MM.1S (cell line): ENCODE measurements around the gene FNDC10.
A peak's percentile ranks its signal among the peaks of the same experiment; 100 is the strongest.

Experiments used
- DNase-seq: peaks from one replicate; pipeline ENCODE4 v3.0.0-alpha.2; 2015
- H2AFZ ChIP-seq: fragments of 300-600 bp; sonication (generic); 2 replicates; pipeline ENCODE4 v1.6.0; 2016; ENCODE audit warnings: antibody characterized with exemption, low read length
- H3F3A ChIP-seq: fragments of 300-600 bp; sonication (generic); 2 replicates; pipeline ENCODE4 v1.6.1; 2016; ENCODE audit warnings: mild to moderate bottlenecking, antibody characterized with exemption, low read length, moderate library complexity, mixed read lengths; ENCODE audit not compliant: insufficient read depth
- H3K27ac ChIP-seq: fragments of 300-600 bp; sonication (generic); 2 replicates; pipeline ENCODE4 v1.5.1; 2016; ENCODE audit warnings: mild to moderate bottlenecking, low read length
- H3K27me3 ChIP-seq: fragments of 300-600 bp; sonication (generic); replicated peaks from 2 replicates; pipeline ENCODE4 v1.6.0; 2016; ENCODE audit warnings: low read length; ENCODE audit not compliant: insufficient read depth
- H3K36me3 ChIP-seq: fragments of 300-600 bp; sonication (generic); replicated peaks from 2 replicates; pipeline ENCODE4 v1.6.1; 2016; ENCODE audit warnings: mild to moderate bottlenecking, low read length, mixed read lengths; ENCODE audit not compliant: insufficient read depth
- H3K4me1 ChIP-seq: fragments of 300-600 bp; sonication (generic); 2 replicates; pipeline ENCODE4 v1.6.1; 2016; ENCODE audit warnings: low read length, mixed read lengths
- H3K4me2 ChIP-seq: fragments of 300-600 bp; sonication (generic); 2 replicates; pipeline ENCODE4 v1.6.0; 2016; ENCODE audit warnings: low read depth, low read length
- H3K4me3 ChIP-seq: fragments of 300-600 bp; sonication (generic); 2 replicates; pipeline ENCODE4 v1.5.1; 2016; ENCODE audit warnings: low read length, mixed read lengths
- H3K79me2 ChIP-seq: fragments of 300-600 bp; sonication (generic); 2 replicates; pipeline ENCODE4 v1.6.1; 2016; ENCODE audit warnings: mixed run types, low read length, mixed read lengths
- H3K9ac ChIP-seq: fragments of 300-600 bp; sonication (generic); 2 replicates; pipeline ENCODE4 v1.6.1; 2016; ENCODE audit warnings: low read length, mixed read lengths
- H3K9me2 ChIP-seq: fragments of 300-600 bp; sonication (generic); replicated peaks from 2 replicates; pipeline ENCODE4 v1.6.1; 2016; ENCODE audit warnings: mild to moderate bottlenecking, low read length, mixed read lengths; ENCODE audit not compliant: insufficient read depth
- H3K9me3 ChIP-seq: fragments of 300-600 bp; sonication (generic); replicated peaks from 2 replicates; pipeline ENCODE4 v1.6.1; 2016; ENCODE audit warnings: mild to moderate bottlenecking, low read length, mixed read lengths; ENCODE audit not compliant: insufficient read depth
- H4K20me1 ChIP-seq: fragments of 300-600 bp; sonication (generic); 2 replicates; pipeline ENCODE4 v1.6.1; 2016; ENCODE audit warnings: mild to moderate bottlenecking, low read length, moderate library complexity, mixed read lengths; ENCODE audit not compliant: insufficient read depth
- CTCF ChIP-seq: fragments of 300-600 bp; sonication (generic); IDR thresholded peaks from 2 replicates; pipeline ENCODE4 v1.5.1; 2016; ENCODE audit warnings: antibody characterized with exemption, low read length, mixed read lengths
- EZH2 ChIP-seq: fragments of 300-600 bp; sonication (generic); optimal IDR thresholded peaks from 2 replicates; pipeline ENCODE3; 2017; ENCODE audit warnings: low read depth, mild to moderate bottlenecking, antibody characterized with exemption, low read length, mixed read lengths
- EZH2phosphoT487 ChIP-seq: fragments of 300-600 bp; sonication (generic); IDR thresholded peaks from 2 replicates; pipeline ENCODE4 v1.6.1; 2018; ENCODE audit warnings: antibody characterized with exemption, low read length

The FNDC10 gene

GRCh38 chr1:1621173-1622009, 21.5 kb upstream of the FNDC10 start:
- DNase-seq: no peak
- Histone ChIP-seq H3K9me3 (no peaks in the 10 kb centered on the region), H4K20me1 (no peaks in the 10 kb centered on the region), H3F3A (no peaks in the 10 kb centered on the region), H3K4me2 (no peak overlapping the region), H3K4me3 (no peak overlapping the region), H3K27me3 (no peaks in the 10 kb centered on the region), H3K9me2 (no peaks in the 10 kb centered on the region), H2AFZ (no peak overlapping the region), H3K27ac (no peak overlapping the region), H3K9ac (no peak overlapping the region), H3K36me3 (no peaks in the 10 kb centered on the region), H3K79me2 (peaks cover 7% of the 10 kb centered on the region), H3K4me1 (no peaks in the 10 kb centered on the region)
- no peak for TF ChIP-seq CTCF
- no peak for TF ChIP-seq EZH2phosphoT487
- no peak for TF ChIP-seq EZH2

- Histone ChIP-seq H3K36me3 (no peaks in the 10 kb centered on the region), H3K27ac (no peak overlapping the region), H3F3A (no peaks in the 10 kb centered on the region), H3K4me2 (no peak overlapping the region), H4K20me1 (no peaks in the 10 kb centered on the region), H3K9me2 (no peaks in the 10 kb centered on the region), H3K9me3 (no peaks in the 10 kb centered on the region), H3K79me2 (peaks cover 9% of the 10 kb centered on the region), H3K4me1 (no peaks in the 10 kb centered on the region), H3K27me3 (no peaks in the 10 kb centered on the region), H3K9ac (no peak overlapping the region), H3K4me3 (no peak overlapping the region), H2AFZ (no peak overlapping the region)
- no peak for DNase-seq
- TF ChIP-seq CTCF: no peak
- TF ChIP-seq EZH2phosphoT487: no peak
- TF ChIP-seq EZH2: no peak
Measured at GRCh38 chr1:1620433-1621139, 20.7 kb upstream of the FNDC10 start.

- no peak overlapping the region for H3K27ac ChIP-seq
- H3K4me1 ChIP-seq: no peaks in the 10 kb centered on the region
- no peaks in the 10 kb centered on the region for H3K36me3 ChIP-seq
- no peak overlapping the region for H3K4me3 ChIP-seq
- H3F3A ChIP-seq: peaks cover 3% of the 10 kb centered on the region; the same call in 1 of the 2 replicates
- no peak overlapping the region for H3K4me2 ChIP-seq
- TF ChIP-seq EZH2 (no peak), CTCF (peak; percentile 22), EZH2phosphoT487 (no peak)
- no peak for DNase-seq
- no peaks in the 10 kb centered on the region for H3K27me3 ChIP-seq
- no peak overlapping the region for H2AFZ ChIP-seq
- H3K9me3 ChIP-seq: no peaks in the 10 kb centered on the region
- no peaks in the 10 kb centered on the region for H4K20me1 ChIP-seq
- H3K9ac ChIP-seq: no peak overlapping the region
- H3K79me2 ChIP-seq: peaks cover 9% of the 10 kb centered on the region
- H3K9me2 ChIP-seq: no peaks in the 10 kb centered on the region
Measured at GRCh38 chr1:1619917-1620361, 20.0 kb upstream of the FNDC10 start.
